HEK293T (cell line): ENCODE results near the gene PTPRD.

Source experiments
- CTCF ChIA-PET: fragments of 350-600 bp; formaldehyde crosslinking; extraction: SDS; loops from one replicate; lab custom pipeline; 2021; ENCODE audit warnings: antibody characterized with exemption, inconsistent platforms; lab: Yijun Ruan, JAX
- POLR2A ChIA-PET: fragments of 350-600 bp; formaldehyde crosslinking; extraction: SDS; loops from one replicate; lab custom pipeline; 2020; ENCODE audit warnings: antibody characterized with exemption, inconsistent platforms; lab: Yijun Ruan, JAX
- DNase-seq: peaks from one replicate; pipeline ENCODE4 v3.0.0; 2012; ENCODE audit warnings: mixed read lengths; ENCODE audit errors: extremely low spot score
- ARNT ChIP-seq: fragments of 450-650 bp; IDR thresholded peaks from 2 replicates; pipeline ENCODE4 v1.6.1; 2017; ENCODE audit warnings: mild to moderate bottlenecking
- BHLHE40 ChIP-seq: fragments of 450-650 bp; IDR thresholded peaks from 2 replicates; pipeline ENCODE4 v1.6.1; 2016; ENCODE audit warnings: mild to moderate bottlenecking, moderate library complexity, borderline replicate concordance
- CTBP1 ChIP-seq: fragments of 450-650 bp; IDR thresholded peaks from 2 replicates; pipeline ENCODE4 v1.6.1; 2016; ENCODE audit warnings: borderline replicate concordance
- ELF4 ChIP-seq: fragments of 450-650 bp; IDR thresholded peaks from 2 replicates; pipeline ENCODE4 v1.6.1; 2017; ENCODE audit warnings: antibody characterized with exemption
- FOXA1 ChIP-seq: fragments of 450-650 bp; IDR thresholded peaks from 2 replicates; pipeline ENCODE4 v1.6.1; 2016; ENCODE audit warnings: mild to moderate bottlenecking
- FOXK2 ChIP-seq: fragments of 450-650 bp; IDR thresholded peaks from 2 replicates; pipeline ENCODE4 v1.6.1; 2016; ENCODE audit warnings: mild to moderate bottlenecking
- FOXM1 ChIP-seq: fragments of 450-650 bp; IDR thresholded peaks from 2 replicates; pipeline ENCODE4 v1.6.1; 2017; ENCODE audit warnings: mild to moderate bottlenecking, borderline replicate concordance
- HDGF ChIP-seq: fragments of 450-650 bp; IDR thresholded peaks from 2 replicates; pipeline ENCODE4 v1.6.1; 2017; ENCODE audit warnings: antibody characterized with exemption, borderline replicate concordance
- L3MBTL2 ChIP-seq: fragments of 450-650 bp; conservative IDR thresholded peaks from 2 replicates; pipeline ENCODE4 v1.6.1; 2016; ENCODE audit warnings: mild to moderate bottlenecking
- LEF1 ChIP-seq: fragments of 450-650 bp; IDR thresholded peaks from 2 replicates; pipeline ENCODE4 v1.6.1; 2017; ENCODE audit warnings: mild to moderate bottlenecking, borderline replicate concordance
- NFRKB ChIP-seq: fragments of 450-650 bp; IDR thresholded peaks from 2 replicates; pipeline ENCODE4 v1.6.1; 2016; ENCODE audit warnings: mild to moderate bottlenecking, moderate library complexity
- SP1 ChIP-seq: fragments of 450-650 bp; IDR thresholded peaks from 2 replicates; pipeline ENCODE4 v1.6.1; 2017
- SUZ12 ChIP-seq: fragments of 450-650 bp; IDR thresholded peaks from 2 replicates; pipeline ENCODE4 v1.6.1; 2016; ENCODE audit warnings: mild to moderate bottlenecking
- TARDBP ChIP-seq: fragments of 450-650 bp; IDR thresholded peaks from 2 replicates; pipeline ENCODE4 v1.6.1; 2016
- ZNF384 ChIP-seq: fragments of 450-650 bp; IDR thresholded peaks from 2 replicates; pipeline ENCODE4 v1.6.1; 2016
- TF ChIP-seq, protein P1 (sequence below): fragments of 450-650 bp; IDR thresholded peaks from 2 replicates; pipeline ENCODE4 v1.6.1; 2016

PTPRD gene

DNA sequence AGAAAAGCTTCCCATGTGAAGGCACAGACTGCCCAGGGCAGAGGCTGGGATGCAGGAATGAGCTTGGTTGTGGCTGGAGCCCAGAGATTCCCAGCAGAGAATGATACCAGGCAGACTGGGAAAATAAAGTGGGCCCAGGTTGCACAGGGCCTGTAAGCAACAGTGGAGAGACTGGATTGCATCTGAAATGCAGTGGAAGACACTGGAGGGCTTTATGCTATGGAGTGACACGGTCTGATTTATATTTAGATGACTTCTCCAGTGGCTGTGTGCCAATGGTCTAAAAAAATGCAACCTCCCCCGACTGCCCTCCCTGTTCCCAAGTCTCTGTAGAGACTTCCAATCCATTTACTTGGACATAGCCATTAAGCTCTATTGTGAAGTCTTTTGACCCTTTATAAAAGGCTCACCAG is 1862.2 kb downstream of the PTPRD start:
- POLR2A ChIA-PET: no interaction called here
- CTCF ChIA-PET: no interaction called here
- no peak for DNase-seq
- TF ChIP-seq NFRKB (no peak), ELF4 (no peak), TARDBP (no peak), L3MBTL2 (no peak), ZNF384 (no peak), FOXA1 (no peak), LEF1 (no peak), HDGF (no peak), BHLHE40 (no peak), CTBP1 (no peak), ARNT (no peak), FOXK2 (no peak)

DNA sequence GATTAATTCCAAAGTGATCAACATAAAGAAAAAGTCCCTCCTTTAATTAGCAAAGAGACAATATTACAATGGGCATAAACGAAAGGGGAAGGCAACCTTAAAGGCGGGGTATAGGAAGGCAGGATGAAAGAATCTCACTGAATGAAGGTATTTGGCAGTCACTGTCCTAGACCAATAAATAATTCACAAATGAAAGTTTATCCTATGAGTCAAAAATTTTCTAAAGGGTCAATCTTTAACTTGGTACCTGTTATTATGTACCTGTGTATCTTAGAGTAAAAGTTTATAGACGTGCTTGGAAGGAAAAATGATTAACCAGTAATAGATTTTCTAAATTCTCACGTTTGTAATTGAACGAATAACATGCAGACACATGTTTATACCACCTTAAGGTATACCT is 1867.5 kb downstream of the PTPRD start:
- POLR2A ChIA-PET: no interaction called here
- no peak for TF ChIP-seq BHLHE40
- no peak for TF ChIP-seq LEF1
- no peak for TF ChIP-seq SP1
- TF ChIP-seq FOXK2: no peak
- TF ChIP-seq ELF4: no peak
- no peak for TF ChIP-seq CTBP1
- TF ChIP-seq SUZ12: no peak
- no peak for TF ChIP-seq FOXM1
- TF ChIP-seq, protein P1, sequence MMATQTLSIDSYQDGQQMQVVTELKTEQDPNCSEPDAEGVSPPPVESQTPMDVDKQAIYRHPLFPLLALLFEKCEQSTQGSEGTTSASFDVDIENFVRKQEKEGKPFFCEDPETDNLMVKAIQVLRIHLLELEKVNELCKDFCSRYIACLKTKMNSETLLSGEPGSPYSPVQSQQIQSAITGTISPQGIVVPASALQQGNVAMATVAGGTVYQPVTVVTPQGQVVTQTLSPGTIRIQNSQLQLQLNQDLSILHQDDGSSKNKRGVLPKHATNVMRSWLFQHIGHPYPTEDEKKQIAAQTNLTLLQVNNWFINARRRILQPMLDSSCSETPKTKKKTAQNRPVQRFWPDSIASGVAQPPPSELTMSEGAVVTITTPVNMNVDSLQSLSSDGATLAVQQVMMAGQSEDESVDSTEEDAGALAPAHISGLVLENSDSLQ: no peak
- CTCF ChIA-PET: no interaction called here
- no peak for DNase-seq

DNA sequence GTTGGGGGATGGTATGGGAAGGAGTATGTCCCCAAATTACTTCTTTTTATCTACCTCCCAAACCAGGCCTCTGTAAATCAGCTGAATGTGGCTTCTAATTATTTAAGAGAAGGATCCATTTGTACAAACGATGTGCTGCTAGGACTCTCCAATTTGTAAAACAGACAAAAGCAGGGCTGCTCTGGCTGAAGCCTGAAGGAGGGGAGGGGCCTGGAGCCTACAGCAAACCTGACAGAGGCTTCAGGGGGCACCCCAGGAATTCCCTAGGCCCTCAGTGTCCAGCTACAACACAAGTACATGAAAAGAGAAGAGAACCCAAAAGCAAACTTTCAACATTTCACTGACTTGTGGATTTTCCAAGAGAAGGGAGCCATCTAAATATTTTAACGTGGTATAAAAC is 1873.9 kb downstream of the PTPRD start:
- CTCF ChIA-PET: no interaction called here
- no peak for DNase-seq
- POLR2A ChIA-PET: no interaction called here
- no peak for TF ChIP-seq TARDBP
- TF ChIP-seq LEF1: no peak
- TF ChIP-seq FOXK2: no peak
- TF ChIP-seq HDGF: no peak
- no peak for TF ChIP-seq ZNF384
- TF ChIP-seq CTBP1: no peak
- no peak for TF ChIP-seq FOXM1
- no peak for TF ChIP-seq SP1
- no peak for TF ChIP-seq SUZ12
- TF ChIP-seq L3MBTL2: no peak
- TF ChIP-seq, protein P1: no peak
- TF ChIP-seq FOXA1: no peak
- TF ChIP-seq ARNT: no peak
- no peak for TF ChIP-seq NFRKB

DNA sequence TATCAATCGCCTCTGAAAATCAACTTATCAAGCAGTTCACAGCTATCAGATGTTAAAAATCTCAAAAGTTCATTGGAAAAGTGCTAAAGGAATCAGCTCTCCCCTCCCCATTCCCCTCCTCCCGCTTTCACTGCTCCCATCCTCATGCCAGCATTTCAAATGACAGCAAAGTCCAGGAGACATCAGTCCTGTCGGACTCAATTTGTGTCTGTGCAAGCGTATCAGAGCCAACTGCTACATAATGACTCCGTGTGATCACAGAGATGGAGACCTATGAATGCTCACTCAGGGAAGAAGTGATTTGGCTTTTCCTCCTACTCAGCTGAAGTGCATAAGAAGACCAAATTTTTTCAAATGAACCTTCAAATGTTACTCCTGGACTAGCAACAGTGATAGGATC is 1876.0 kb downstream of the PTPRD start:
- CTCF ChIA-PET: no interaction called here
- TF ChIP-seq TARDBP (no peak), CTBP1 (no peak), ARNT (no peak), NFRKB (no peak), SUZ12 (no peak), FOXM1 (no peak), HDGF (no peak), FOXA1 (no peak), SP1 (no peak), LEF1 (no peak)
- TF ChIP-seq, protein P1: no peak
- POLR2A ChIA-PET: no interaction called here
- no peak for DNase-seq

DNA sequence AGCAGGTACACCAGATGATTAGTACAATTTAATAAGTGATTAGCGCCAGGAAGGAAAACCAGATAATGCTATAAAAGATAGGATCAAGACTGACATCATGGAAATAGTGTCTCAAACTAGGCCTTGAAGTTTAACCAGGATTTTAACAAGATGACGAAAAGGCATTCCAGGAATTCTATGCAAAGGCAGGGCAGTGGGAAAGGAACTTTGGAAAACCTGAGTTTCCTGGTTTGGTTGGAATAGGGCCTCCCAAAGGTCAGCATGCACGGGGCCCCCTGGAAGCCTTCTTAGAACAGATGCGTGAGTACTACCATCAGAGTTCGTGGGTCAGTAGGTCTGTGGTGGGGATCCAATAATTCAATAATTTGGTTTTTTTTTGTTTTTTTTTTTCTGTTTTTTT is 1878.0 kb downstream of the PTPRD start:
- CTCF ChIA-PET: no interaction called here
- no peak for TF ChIP-seq ELF4
- TF ChIP-seq SP1: no peak
- no peak for TF ChIP-seq NFRKB
- TF ChIP-seq CTBP1: no peak
- no peak for TF ChIP-seq ARNT
- no peak for TF ChIP-seq BHLHE40
- no peak for TF ChIP-seq LEF1
- TF ChIP-seq FOXA1: no peak
- TF ChIP-seq HDGF: no peak
- TF ChIP-seq L3MBTL2: no peak
- TF ChIP-seq TARDBP: no peak
- TF ChIP-seq, protein P1: no peak
- TF ChIP-seq FOXM1: no peak
- POLR2A ChIA-PET: interaction anchor here (0.8 kb wide), 1 partner anchor 9 kb away, joined by 3 read pairs; no protein-coding TSS in a partner anchor
- no peak for DNase-seq
